ENCODE data around the gene GPRASP2.

DNA sequence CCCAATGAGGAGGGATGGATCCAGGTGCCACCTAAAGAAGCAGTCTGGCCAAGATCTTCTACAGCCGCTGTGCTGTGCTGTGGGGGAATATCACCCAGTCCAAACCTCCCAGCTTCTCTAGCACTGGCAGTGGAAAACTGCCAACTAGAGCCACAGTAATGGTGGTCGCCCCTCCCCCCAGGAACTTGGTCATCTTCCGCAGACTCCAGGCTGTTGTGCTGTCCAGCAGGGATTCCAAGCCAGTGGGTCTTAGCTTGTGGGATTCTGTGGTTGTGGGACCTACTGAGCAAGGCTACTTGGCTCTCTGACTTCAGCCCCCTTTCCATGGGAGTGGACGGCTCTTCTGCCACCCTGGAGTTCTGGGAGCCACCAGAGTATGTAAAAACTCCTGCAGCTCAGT is 42.7 kb upstream of the GPRASP2 start:
- TF ChIP-seq, protein P1, sequence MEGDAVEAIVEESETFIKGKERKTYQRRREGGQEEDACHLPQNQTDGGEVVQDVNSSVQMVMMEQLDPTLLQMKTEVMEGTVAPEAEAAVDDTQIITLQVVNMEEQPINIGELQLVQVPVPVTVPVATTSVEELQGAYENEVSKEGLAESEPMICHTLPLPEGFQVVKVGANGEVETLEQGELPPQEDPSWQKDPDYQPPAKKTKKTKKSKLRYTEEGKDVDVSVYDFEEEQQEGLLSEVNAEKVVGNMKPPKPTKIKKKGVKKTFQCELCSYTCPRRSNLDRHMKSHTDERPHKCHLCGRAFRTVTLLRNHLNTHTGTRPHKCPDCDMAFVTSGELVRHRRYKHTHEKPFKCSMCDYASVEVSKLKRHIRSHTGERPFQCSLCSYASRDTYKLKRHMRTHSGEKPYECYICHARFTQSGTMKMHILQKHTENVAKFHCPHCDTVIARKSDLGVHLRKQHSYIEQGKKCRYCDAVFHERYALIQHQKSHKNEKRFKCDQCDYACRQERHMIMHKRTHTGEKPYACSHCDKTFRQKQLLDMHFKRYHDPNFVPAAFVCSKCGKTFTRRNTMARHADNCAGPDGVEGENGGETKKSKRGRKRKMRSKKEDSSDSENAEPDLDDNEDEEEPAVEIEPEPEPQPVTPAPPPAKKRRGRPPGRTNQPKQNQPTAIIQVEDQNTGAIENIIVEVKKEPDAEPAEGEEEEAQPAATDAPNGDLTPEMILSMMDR (IDR thresholded peaks at IDR 0.05 in 8 of 11, conservative IDR thresholded peaks at IDR 0.05 in 3 of 11), result no peak
- no peak for TF ChIP-seq POLR2A (IDR thresholded peaks at IDR 0.05)
